GM21786 (cell line): Measurements from ENCODE around the gene ZNF440.

ENCODE experiments used
- ATAC-seq: cut with Tn5 transposase; IDR thresholded peaks from one replicate; pipeline ENCODE4 v1.9.1; 2021; ENCODE audit not compliant: unreplicated experiment

Gene ZNF440

DNA sequence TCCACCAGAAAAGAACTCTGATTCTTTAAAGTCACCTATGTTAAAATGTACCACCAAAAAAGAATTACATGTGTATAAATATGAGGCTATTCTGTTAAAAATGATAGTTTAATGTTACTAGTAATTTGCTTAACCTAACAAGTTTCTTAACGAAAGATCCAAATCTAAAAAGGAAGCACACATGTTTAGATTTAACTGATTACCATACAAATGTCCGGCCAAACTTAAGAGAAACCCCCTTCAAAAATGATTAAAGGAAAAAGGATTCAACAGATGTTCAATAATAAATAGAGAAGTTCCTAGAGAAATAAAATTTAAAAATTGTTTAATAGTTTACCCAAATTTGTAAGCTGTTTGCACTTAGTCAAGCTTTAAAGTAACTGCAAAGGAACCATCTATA is 68.5 kb downstream of the ZNF440 start:
- ATAC-seq: no peak
